GM18526 (cell line): ENCODE data around the gene ARSI.

ENCODE experiments used
- POLR2A ChIP-seq: IDR thresholded peaks from 3 replicates; pipeline ENCODE4 v1.6.1; 2011; ENCODE audit not compliant: insufficient read length; ENCODE audit errors: extremely low read depth

Gene ARSI

DNA sequence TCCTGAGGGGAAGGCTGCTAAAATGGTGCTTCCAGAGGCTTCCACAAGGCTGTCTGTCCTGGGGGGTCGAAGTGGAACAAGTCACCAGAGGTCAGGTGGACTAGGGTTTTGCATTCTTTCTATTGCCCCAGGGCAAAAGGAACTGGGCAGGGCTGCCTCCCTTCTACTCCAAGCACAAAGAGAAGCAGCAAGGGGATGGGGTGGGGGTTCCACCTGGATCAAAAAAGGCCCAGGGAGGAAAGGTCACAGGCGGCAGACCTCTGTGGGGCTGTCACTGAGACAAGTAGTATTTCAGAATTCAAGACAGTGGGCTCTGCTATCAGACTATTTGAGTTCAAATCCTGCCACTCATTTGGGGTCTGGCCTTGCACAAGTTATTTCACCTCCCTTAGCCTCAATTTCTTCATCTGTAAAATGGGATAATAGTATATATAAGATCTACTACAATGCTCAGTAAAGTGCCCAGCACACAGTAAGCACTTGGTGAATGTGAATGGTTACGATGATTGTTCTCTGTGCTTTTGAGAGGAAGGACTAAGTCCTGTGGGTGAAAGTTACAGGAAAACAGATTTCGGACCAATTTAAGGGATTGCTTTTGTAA lies 1.9 kb upstream of the ARSI start:
- TF ChIP-seq POLR2A = no peak

DNA sequence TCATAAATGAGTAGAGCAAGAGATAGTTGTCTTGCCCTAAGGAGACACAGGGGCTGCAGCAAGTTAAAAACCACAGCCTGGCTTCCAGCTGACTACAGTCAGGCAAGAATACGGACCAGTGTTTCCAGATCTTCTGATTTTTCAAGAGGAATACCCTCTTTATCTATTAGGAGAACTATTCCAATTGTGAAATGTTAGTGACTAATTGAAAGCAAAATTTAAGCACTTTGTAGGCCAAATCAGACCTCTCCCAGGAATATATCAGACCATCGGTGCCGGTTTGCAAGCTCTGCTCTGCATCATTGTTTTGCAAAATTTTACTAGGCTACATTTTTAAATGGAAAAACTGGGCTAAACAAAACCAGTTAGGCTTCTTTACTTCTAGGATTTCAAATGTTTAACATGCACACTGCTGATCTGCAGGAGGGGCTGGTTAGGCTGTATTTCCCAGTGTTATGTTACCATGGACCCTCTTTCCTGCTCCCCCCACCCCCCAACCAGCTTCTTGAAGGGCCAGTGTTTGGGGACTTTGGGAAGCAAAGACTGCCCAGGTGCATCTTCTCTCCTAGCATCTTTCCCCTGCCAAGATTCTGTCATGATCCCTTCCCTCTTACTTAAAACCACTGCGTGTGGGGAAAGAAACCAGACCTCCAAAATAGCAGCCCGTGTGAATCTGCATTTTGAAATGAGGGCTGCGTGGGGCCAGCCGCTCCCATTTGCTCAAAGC lies 1.1 kb upstream of the ARSI start:
- TF ChIP-seq POLR2A = no peak

DNA sequence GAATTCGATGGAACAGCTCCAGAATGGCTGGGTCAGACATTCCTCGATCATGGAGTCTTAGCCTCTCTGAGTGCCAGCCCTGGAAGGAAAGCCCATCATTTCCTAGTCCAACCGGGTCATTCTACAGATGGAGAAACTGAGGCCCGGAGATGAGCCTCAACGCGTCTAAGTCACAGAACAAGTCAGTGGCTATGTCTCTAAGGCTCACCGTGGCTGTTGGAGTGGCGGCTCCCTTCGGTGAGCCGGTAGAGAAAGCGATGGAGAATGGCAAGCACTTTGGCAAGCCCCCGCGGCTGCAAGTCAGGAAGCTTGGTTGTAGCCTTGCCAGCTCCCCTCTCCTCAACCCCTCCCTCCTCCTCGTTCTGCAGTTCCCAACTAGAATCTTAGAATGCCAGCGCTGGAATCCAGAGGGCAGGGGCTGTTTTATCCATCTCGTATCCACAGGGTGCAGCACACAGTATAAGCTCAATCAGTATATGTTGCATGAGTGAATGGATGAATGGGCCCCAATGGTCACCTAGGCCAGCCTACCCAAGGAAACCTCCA lies 438 bp upstream of the ARSI start:
- no peak for TF ChIP-seq POLR2A

DNA sequence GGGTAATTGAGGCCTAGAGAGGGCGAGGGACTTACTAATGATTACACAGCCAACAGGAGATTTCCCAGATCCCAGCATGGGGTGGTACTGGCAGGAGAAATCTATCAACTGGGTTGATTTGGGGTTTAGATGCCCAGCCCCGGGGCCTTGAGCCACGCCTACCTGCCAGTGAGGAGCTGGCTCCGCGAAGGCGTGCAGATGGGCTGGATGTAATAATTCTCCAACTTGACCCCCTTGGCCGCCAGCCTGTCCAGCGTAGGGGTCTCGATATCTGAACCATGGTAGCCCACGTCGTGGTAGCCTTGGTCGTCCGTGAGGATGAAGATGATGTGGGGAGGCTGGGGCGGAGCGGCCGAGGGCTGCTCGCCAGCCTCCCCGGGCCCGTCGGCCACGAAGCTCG lies 804 bp downstream of the ARSI start:
- no peak for TF ChIP-seq POLR2A

DNA sequence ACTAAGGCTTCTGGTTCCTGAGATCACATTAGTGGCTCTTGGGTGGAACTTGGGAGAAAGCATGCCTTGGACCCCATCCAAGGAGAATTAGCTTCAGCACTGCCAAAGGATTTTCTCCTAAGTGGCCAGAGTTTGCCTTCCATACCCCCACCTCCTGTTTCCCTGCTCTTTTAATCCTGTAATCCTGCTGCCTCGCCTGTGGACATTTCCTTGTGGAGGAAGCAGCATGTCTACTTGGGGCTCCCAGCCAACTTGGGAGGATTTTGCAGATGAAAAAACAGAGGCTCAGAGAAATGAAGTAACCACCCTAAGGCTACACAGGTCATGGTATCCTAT lies 1.6 kb downstream of the ARSI start:
- no peak for TF ChIP-seq POLR2A

DNA sequence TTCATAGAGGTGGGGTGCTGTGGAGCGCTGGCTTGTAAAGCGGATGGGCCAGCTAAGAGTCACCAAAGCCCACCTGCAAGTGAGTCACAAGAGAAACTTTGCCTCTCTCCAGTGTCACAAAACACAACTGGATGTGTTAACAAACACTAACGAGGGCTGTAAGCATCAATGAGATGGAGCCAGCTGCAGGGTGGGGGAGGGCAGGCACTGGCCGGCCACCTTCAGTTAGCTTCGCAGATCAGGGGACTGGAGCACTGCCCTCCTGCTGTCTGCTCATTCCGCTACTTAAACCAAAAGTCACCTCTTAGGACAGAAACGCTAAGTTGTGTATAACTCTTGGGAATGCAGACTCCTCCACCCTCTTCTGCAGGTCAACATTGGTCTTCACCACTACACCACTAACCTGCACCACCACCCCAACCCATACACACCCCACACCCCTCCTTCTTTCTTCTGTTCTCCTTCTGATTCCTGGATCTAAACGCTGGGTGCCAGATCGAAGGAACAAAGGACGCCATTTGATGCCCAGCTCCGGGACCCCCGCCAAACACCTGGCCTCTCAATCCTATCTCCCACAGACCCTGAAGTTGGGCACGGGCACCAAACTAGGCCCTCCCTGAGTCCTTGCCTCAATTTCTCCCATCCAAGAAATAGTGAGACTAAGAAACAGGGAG lies 2.1 kb downstream of the ARSI start:
- TF ChIP-seq POLR2A = no peak

DNA sequence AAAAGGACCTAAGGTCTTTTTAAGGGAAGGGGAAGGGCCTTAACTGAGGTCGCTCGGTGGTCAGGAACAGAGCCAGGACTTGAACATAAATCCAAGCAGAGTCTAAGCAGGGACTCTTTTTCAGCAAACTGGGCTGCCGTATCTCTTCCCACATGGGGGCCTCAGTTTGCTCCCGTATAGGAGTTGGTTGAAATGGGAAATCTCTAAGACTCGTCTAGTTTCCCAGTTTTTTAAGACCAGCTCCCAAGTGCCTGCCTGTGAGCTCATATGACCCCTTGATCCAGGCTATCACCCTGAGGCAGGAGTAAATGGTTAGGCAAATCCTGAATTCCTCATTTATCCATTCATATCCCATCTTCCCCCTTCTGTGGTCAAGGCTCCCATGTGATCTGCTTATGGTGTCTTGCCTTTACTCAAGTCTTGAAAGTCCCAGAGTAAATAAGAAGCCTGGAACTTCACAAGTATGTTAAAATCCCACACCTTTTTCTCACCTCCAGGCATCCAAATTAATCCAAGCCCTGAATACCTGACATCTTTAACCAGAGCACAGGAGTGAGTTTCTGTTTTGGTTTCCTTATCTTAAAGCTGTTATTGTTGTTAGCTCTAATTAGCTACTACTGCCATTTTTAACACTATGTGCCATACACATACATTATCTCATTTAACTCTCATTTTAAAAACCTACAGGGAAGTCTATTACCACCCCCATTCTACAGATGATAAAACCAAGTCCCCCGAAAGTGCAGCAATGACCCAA lies 3.0 kb downstream of the ARSI start:
- TF ChIP-seq POLR2A = no peak

DNA sequence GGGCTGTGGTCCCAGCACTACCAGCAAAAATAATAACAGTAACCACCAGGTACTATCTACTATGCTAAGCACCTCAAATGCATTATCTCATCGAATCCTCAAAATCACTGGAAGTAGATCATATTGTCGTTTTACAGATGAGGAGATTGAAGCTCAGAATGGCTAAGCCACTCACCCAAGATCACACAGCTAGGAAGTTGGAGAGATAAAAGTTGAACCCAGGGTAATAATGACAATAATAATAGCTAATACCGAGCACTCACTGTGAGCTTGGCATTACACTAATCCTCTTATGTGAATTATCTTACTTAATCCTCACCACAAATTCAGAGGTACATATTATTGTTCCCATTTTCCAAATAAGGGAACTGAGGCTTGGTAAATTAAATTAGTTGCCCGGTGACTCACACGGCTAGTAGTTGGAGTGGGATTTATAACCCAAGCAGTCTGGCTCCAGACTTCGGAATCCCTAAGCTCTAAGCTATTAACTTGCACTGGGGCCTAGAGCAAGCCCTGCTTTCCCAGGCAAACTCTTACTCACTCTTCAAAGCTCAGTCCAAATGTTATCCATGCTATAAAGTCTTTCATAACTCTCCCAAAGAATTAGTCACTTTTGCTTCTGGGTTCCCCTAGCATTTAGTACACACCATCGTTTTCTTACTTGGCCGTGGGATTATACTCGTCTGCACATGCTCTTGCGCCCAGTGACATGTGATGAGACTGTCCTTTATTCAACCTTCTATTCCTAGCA lies 3.8 kb downstream of the ARSI start:
- TF ChIP-seq POLR2A = no peak

DNA sequence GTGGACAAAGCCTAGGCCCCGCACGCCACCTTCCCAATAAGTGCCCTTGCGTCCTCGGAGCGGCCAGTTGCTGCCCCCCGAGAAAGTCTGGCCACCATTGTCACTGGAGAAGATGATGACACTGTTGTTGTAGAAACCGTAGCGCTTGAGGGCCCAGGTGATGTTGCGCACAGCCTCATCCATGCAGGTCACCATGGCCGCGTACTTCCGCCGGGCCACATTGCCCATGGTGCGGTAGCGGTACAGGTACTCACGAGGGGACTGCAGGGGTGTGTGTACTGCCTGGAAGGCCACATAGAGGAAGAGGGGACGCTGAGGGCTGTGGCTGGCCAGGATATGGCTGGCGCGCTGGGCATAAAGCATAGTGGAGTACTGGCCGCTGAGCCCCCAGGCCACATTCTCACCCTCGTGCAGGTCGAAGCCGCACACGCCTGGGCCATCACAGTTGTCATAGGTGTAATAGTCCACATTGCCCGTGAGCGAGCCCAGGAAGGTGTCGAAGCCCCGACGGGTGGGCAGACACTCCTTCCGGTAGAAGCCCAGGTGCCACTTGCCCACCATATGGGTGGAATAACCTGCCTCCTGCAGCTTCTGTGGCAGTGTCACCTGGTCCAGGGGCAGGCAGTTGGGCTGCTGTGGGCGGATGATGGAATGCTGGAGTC lies 4.6 kb downstream of the ARSI start:
- no peak for TF ChIP-seq POLR2A

DNA sequence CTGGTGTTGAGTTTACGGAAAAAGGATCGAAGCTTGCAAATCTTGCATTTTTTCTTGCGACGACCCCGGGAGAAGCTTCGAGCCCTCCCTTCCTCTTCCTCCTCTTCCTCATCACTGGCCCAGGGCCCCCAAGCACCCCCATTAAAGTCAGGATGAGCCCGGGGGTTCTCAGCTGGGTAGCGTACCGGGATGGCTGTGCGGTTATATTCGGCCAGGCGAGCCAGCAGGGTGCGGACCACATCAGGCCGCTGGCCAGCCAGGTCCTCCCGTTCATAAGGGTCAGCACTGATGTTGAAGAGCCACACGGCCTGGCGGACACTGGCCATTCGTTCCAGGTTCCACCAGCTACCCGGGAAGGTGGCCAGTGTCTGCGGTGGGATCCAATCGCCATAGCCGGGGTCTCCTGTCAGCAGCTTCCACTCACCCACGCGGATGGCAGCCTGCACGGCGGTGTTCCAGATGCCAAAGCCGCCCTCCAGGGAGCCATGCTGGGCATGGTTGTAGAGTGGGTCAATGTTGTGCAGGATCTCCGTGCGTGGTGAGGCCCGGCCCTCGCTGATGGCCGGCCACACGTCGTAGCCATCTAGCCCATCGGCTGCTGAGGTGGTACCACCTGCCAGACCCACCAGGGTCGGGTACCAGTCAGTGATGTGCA lies 5.3 kb downstream of the ARSI start:
- no peak for TF ChIP-seq POLR2A

DNA sequence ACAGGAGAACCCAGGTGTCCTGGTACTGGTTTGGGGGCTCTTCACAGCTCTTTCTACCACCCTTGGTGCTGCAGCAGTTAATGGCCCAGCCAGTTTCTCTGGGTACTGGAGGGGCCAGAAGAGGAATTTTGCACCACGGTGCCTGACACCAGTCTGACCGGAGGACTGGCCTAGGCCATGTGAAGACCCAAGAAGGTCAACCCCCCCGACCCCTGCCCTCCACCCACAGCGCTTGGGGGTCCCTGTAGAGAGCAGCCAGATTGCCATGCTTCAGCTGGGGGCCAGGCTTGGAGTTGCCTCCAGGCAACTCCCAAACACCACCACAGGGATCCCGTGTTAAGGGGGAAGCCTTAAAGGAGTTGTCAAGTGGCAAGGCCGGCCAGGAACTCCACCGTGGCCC lies 6.2 kb downstream of the ARSI start:
- TF ChIP-seq POLR2A = no peak

DNA sequence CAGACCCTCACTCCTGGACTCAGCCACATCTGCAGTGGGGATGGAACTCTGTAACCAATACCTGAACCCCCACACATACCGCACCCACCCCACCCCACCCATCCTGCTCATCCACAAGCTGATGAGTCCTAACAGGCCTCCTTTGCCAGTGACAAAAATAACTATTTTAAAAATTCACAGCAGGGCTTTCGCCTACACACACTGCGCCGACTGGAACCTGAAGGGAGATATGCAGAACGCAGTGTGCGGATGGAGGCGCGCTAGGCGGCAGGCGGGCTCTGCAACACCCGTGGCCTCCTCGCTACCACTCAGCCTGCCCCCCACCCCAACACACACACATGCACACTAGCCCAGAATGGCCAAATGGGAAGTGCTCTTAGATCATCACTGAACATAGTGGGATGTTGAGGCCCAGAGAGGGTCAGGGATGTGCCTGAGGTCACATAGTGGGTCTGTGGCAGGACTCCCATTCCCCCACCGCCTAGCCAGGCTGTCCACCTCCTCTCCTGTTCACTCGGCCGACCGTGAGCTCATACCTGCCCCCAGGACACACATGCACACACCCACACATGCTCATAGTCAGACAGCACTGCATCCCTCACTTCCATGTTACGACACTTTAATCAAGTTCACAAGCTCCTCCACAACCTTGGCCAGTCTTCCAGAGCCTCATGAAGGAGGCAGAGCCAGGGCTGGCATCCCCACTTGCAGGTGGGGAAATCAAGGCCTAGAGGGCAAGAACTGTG lies 6.8 kb downstream of the ARSI start:
- TF ChIP-seq POLR2A = no peak

DNA sequence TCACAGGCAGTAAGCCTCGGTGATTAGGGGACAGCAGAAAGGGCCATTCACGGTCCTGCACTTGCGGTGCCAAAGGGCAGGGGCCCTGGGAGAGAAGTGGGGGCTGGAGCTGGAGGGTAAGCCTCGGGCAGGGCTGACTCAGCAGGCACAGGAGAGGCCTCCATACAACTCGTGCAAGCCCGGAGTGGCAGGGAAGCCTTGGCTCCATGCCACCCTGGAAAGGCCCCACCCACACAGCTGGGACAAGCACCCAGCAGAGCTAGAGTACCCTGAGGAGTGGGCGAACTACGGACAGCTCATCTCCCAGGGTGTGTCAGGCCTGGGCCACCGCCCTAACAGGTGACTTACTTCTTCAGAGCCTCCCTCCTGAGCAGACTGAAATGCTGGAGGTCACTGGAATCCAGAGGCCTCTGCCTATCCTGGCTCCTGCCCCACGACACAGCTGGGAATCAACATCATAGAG lies 7.5 kb downstream of the ARSI start:
- no peak for TF ChIP-seq POLR2A
